Effector memory CD8-positive, alpha-beta T cell (primary cell): ENCODE data around the gene CDC42BPA.
A peak's percentile ranks its signal among the peaks of the same experiment; 100 is the strongest.

Source experiments
- ATAC-seq: fragments of 150-1000 bp; cut with Tn5 transposase; replicated peaks from 2 replicates; pipeline ENCODE4 v1.10.0; 2021; ENCODE audit warnings: mild to moderate bottlenecking, moderate library complexity
- DNase-seq, 3 experiments: peaks; one replicate each; pipeline ENCODE4 v3.0.0; 2021
- H3K27ac Mint-ChIP-seq, 2 donors: one replicate each; pipeline ENCODE4 v1.8.0; 2022; ENCODE audit warnings: mild to moderate bottlenecking in 2 of 2, mixed read lengths in 2 of 2, moderate library complexity in 2 of 2
- H3K27me3 Mint-ChIP-seq, 2 donors: one replicate each; pipeline ENCODE4 v1.8.0; 2022; ENCODE audit warnings: mixed read lengths in 2 of 2
- H3K36me3 Mint-ChIP-seq: one replicate; pipeline ENCODE4 v1.8.0; 2022; ENCODE audit warnings: mild to moderate bottlenecking, moderate library complexity, mixed read lengths; ENCODE audit not compliant: insufficient read depth
- H3K4me1 Mint-ChIP-seq, 2 donors: one replicate each; pipeline ENCODE4 v1.8.0; 2022; ENCODE audit warnings: low read depth in 2 of 2, mixed read lengths in 2 of 2
- H3K4me3 Mint-ChIP-seq, 2 donors: one replicate each; pipeline ENCODE4 v1.8.0; 2022; ENCODE audit warnings: mild to moderate bottlenecking in 2 of 2, mixed read lengths in 2 of 2, moderate library complexity in 2 of 2
- H3K9me3 Mint-ChIP-seq, 2 donors: one replicate each; pipeline ENCODE4 v1.8.0; 2022; ENCODE audit warnings: mixed read lengths in 2 of 2

Gene CDC42BPA

GRCh38 chr1:226945106-226945857 lies 373.0 kb downstream of the CDC42BPA start:
- peak overlapping the region in 1 of 2 donors; percentile 73 for H3K27ac Mint-ChIP-seq

GRCh38 chr1:226943927-226944326 lies 374.4 kb downstream of the CDC42BPA start:
- Mint-ChIP-seq H3K27me3 (no peaks in the 10 kb centered on the region), H3K4me1 (peaks cover 53 to 60% of the 10 kb centered on the region in 2 donors), H3K9me3 (no peaks in the 10 kb centered on the region), H3K27ac (peak overlapping the region; percentile 30 to 83), H3K4me3 (no peak overlapping the region), H3K36me3 (peaks cover 16% of the 10 kb centered on the region)
- no peak for ATAC-seq
- no peak for DNase-seq

More at GRCh38 chr1:226945106-226945857, 373.0 kb downstream of the CDC42BPA start:
- ATAC-seq (no peak), DNase-seq (no peak)
- H3K27me3 Mint-ChIP-seq: no peaks in the 10 kb centered on the region
- no peaks in the 10 kb centered on the region for H3K9me3 Mint-ChIP-seq
- H3K4me3 Mint-ChIP-seq: no peak overlapping the region
- H3K4me1 Mint-ChIP-seq: peaks cover 49 to 55% of the 10 kb centered on the region in 2 donors
- H3K36me3 Mint-ChIP-seq: peaks cover 4% of the 10 kb centered on the region

GRCh38 chr1:226943156-226943555 lies 375.1 kb downstream of the CDC42BPA start:
- DNase-seq (no peak), ATAC-seq (no peak)
- Mint-ChIP-seq H3K4me1 (peaks cover 51 to 64% of the 10 kb centered on the region in 2 donors), H3K27ac (peak overlapping the region in 1 of 2 donors; percentile 83), H3K27me3 (no peaks in the 10 kb centered on the region), H3K4me3 (no peak overlapping the region), H3K9me3 (no peaks in the 10 kb centered on the region), H3K36me3 (peaks cover 22% of the 10 kb centered on the region)

GRCh38 chr1:226942392-226942791 lies 375.9 kb downstream of the CDC42BPA start:
- DNase-seq (no peak), ATAC-seq (no peak)
- H3K4me3 Mint-ChIP-seq: peak overlapping the region; percentile 59 to 86
- H3K36me3 Mint-ChIP-seq: peaks cover 22% of the 10 kb centered on the region
- no peaks in the 10 kb centered on the region for H3K9me3 Mint-ChIP-seq
- H3K27ac Mint-ChIP-seq: peak overlapping the region in 1 of 2 donors; percentile 79
- H3K27me3 Mint-ChIP-seq: no peaks in the 10 kb centered on the region
- H3K4me1 Mint-ChIP-seq: peaks cover 49 to 63% of the 10 kb centered on the region in 2 donors

- peaks cover 42 to 49% of the 10 kb centered on the region in 2 donors for H3K4me1 Mint-ChIP-seq
- no peak for ATAC-seq
Observed at GRCh38 chr1:226940806-226941067, 377.6 kb downstream of the CDC42BPA start.

GRCh38 chr1:226940029-226940805 lies 378.1 kb downstream of the CDC42BPA start, which contains the start of gene COQ8A:
TSS of gene COQ8A (plus strand) at chr1:226940294. CDS start at chr1:226961386, 21,092 bp downstream.
- H3K4me1 Mint-ChIP-seq: peaks cover 41 to 49% of the 10 kb centered on the region in 2 donors
- H3K27ac Mint-ChIP-seq: peak within 1 kb of the TSS; percentile 97
- peaks cover 22% of the 10 kb centered on the region for H3K36me3 Mint-ChIP-seq
- H3K4me3 Mint-ChIP-seq: peak within 1 kb of the TSS; percentile 86 to 89
- H3K9me3 Mint-ChIP-seq: peaks cover 0 to 6% of the 10 kb centered on the region in 2 donors
- ATAC-seq: peak; percentile 88
- H3K27me3 Mint-ChIP-seq: no peaks in the 10 kb centered on the region
- DNase-seq: peak; percentile 98

More at GRCh38 chr1:226940806-226941067, 377.6 kb downstream of the CDC42BPA start:
- H3K4me3 Mint-ChIP-seq: peak overlapping the region; percentile 86 to 89
- peak overlapping the region; percentile 97 for H3K27ac Mint-ChIP-seq
- peaks cover 0 to under 1% of the 10 kb centered on the region in 2 donors for H3K9me3 Mint-ChIP-seq
- H3K27me3 Mint-ChIP-seq: no peaks in the 10 kb centered on the region
- no peak for DNase-seq
- H3K36me3 Mint-ChIP-seq: peaks cover 22% of the 10 kb centered on the region
